Activated CD8-positive, alpha-beta memory T cell treated with anti-CD3 and anti-CD28 coated beads for 4 hours (primary cell): Measurements from ENCODE around the gene D2HGDH.
"Not testable (repeated sequence)": the region's sequence is repeated elsewhere in the genome, so short reads cannot be mapped to it uniquely, and the experiment has no call there.

Experiments
- DNase-seq, 2 donors: peaks; one replicate each; pipeline ENCODE4 v3.0.0-alpha.2; 2020; ENCODE audit warnings: low read depth in 2 of 2

Gene D2HGDH

GRCh38 chr2:241793385-241793784 is 59.0 kb downstream of the D2HGDH start:
- DNase-seq = no peak

GRCh38 chr2:241794250-241794823 is 59.9 kb downstream of the D2HGDH start:
- DNase-seq = no peak

GRCh38 chr2:241795021-241795999 is 60.9 kb downstream of the D2HGDH start:
- DNase-seq = no peak

GRCh38 chr2:241796209-241796608 is 61.8 kb downstream of the D2HGDH start:
- DNase-seq = no peak

GRCh38 chr2:241796610-241797138 is 62.2 kb downstream of the D2HGDH start:
- DNase-seq = no peak

- no peak for DNase-seq
These were observed 63.1 kb downstream of the D2HGDH start for GRCh38 chr2:241797441-241798080.

- DNase-seq = no peak
These were observed 63.7 kb downstream of the D2HGDH start for GRCh38 chr2:241798081-241798630.

- DNase-seq = no peak
These were observed 64.4 kb downstream of the D2HGDH start for GRCh38 chr2:241798631-241799521.

GRCh38 chr2:241799522-241800197 is 65.2 kb downstream of the D2HGDH start:
- DNase-seq = no peak

- DNase-seq = not testable (repeated sequence)
These were observed 65.9 kb downstream of the D2HGDH start for GRCh38 chr2:241800198-241800903.

GRCh38 chr2:241801611-241802420 is 67.4 kb downstream of the D2HGDH start:
- DNase-seq = no peak

GRCh38 chr2:241802421-241803318 is 68.2 kb downstream of the D2HGDH start:
- DNase-seq = no peak

- DNase-seq = no peak
These were observed 69.2 kb downstream of the D2HGDH start for GRCh38 chr2:241803387-241804325.

GRCh38 chr2:241804326-241805229 is 70.1 kb downstream of the D2HGDH start:
- no peak for DNase-seq

GRCh38 chr2:241806217-241806616 is 71.8 kb downstream of the D2HGDH start:
- DNase-seq = not testable (repeated sequence)
